Measurements from ENCODE around the gene SDR42E2. TPM values are rescaled to one million over a fixed set of nuclear protein-coding genes. Genes with fewer than 3 reads are reported as not detected.

Gene SDR42E2
- total RNA-seq, 1 donor from 2014 or later, result not detected

DNA sequence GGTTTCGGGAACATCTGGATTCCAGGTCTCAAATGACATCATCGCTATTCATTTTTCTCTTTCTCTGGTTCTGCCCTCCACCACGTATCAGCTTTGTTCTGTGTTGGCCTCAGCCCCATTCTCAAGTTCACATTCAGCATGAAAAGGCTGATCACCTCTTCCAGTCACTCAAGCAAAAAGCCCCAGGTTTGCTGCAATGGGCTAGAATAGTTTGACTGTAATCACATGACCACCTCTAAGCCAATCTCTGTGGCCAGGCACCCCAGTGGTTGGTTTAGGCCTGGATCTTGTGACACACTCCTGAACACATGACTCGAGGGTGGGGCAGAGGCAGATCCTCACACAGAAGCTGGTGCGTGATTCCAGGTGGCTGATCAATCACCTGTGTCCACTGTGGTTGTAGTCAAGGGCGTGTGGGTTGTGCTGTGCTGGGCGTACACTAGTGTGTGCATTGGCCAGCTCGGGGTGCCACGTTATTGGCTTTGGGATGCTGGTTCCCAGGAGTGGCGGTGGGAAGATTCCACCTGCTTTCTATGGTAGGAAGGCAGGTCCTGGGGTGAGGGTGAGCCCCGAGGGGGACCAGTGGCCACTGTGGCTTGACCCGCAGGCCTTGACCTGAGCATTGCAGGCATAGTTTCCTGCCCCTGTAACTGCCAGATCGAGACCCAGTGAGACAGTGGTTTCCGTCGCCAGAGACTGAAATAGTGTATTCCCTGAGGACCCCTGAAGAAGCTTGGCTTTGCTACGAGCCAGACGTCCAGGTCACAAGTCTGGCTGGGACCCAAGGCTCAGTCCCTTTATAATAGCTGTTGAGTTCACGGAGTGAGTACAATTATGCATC is 55.8 kb downstream of the SDR42E2 start:
- H3K4me3 ChIP-seq, result no peak overlapping the region
- no peak for DNase-seq (ENCODE audit: low spot score)
- Mint-ChIP-seq H3K4me3 (no peak overlapping the region), H3K27me3 (ENCODE audit: insufficient read depth, low read depth) (no peaks in the 10 kb centered on the region), H3K9me3 (no peaks in the 10 kb centered on the region), H3K27ac (no peak overlapping the region), H3K4me1 (peaks cover 3% of the 10 kb centered on the region), H3K36me3 (peaks cover 3% of the 10 kb centered on the region)
- no peak overlapping the region for H3K27ac ChIP-seq
- H3F3A ChIP-seq (ENCODE audit: low read depth), result no peaks in the 10 kb centered on the region
- no peaks in the 10 kb centered on the region for H3K27me3 ChIP-seq
- H4K20me1 ChIP-seq (ENCODE audit: low read depth), result no peaks in the 10 kb centered on the region
- TF ChIP-seq, protein P1, sequence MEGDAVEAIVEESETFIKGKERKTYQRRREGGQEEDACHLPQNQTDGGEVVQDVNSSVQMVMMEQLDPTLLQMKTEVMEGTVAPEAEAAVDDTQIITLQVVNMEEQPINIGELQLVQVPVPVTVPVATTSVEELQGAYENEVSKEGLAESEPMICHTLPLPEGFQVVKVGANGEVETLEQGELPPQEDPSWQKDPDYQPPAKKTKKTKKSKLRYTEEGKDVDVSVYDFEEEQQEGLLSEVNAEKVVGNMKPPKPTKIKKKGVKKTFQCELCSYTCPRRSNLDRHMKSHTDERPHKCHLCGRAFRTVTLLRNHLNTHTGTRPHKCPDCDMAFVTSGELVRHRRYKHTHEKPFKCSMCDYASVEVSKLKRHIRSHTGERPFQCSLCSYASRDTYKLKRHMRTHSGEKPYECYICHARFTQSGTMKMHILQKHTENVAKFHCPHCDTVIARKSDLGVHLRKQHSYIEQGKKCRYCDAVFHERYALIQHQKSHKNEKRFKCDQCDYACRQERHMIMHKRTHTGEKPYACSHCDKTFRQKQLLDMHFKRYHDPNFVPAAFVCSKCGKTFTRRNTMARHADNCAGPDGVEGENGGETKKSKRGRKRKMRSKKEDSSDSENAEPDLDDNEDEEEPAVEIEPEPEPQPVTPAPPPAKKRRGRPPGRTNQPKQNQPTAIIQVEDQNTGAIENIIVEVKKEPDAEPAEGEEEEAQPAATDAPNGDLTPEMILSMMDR (IDR thresholded peaks at IDR 0.05), result no peak
- TF ChIP-seq EZH2 (IDR thresholded peaks at IDR 0.05) (no peak), EZH2phosphoT487 (IDR thresholded peaks at IDR 0.05) (no peak)
- no peak overlapping the region for H2AFZ ChIP-seq (replicated peaks)
- no peak overlapping the region for H3K9ac ChIP-seq
- H3K36me3 ChIP-seq, result no peaks in the 10 kb centered on the region
- H3K4me1 ChIP-seq, result no peaks in the 10 kb centered on the region
- no peaks in the 10 kb centered on the region for H3K9me3 ChIP-seq (ENCODE audit: low read depth)
- H3K4me2 ChIP-seq, result no peak overlapping the region
- H3K79me2 ChIP-seq (ENCODE audit: low read depth), result no peaks in the 10 kb centered on the region

DNA sequence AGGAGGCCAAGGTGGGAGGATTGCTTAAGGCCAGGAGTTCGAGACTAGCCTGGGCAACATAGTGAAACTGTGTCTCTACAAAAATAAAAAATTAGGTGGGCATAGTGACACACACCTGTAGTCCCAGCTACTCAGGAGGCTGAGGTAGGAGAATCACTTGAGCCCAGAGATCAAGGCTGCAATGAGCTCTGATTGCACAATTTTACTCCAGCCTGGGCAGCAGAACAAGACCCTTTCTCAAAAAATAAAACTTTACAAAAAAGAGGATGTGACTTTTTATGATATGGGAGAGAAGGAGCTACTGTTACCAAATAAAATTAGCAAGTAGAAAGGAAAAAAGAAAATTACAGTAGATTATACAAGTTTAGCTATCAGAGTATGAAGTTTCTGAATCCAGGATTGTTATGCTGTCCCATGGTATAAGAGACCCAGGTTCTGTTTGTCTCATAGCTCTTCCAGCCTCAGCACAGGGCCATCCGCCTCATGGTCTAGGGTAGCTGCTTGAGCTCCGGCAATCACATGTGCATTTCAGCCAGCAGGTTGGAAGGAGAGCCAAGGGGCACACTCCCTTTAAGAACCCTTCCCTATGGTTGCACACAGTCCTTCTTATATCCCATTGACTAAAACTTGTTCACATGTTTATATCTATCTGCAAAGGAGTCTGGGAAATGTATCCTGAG is 57.2 kb downstream of the SDR42E2 start:
- H3K27ac Mint-ChIP-seq, result no peak overlapping the region
- no peaks in the 10 kb centered on the region for H3K27me3 Mint-ChIP-seq (ENCODE audit: insufficient read depth, low read depth)
- Histone ChIP-seq H3K4me2 (no peak overlapping the region), H3K27me3 (no peaks in the 10 kb centered on the region), H3K4me3 (no peak overlapping the region), H3K27ac (no peak overlapping the region), H3F3A (ENCODE audit: low read depth) (no peaks in the 10 kb centered on the region), H3K4me1 (no peaks in the 10 kb centered on the region), H3K36me3 (no peaks in the 10 kb centered on the region), H4K20me1 (ENCODE audit: low read depth) (no peaks in the 10 kb centered on the region), H3K9ac (no peak overlapping the region), H2AFZ (replicated peaks) (no peak overlapping the region), H3K9me3 (ENCODE audit: low read depth) (no peaks in the 10 kb centered on the region), H3K79me2 (ENCODE audit: low read depth) (no peaks in the 10 kb centered on the region)
- H3K4me3 Mint-ChIP-seq, result no peak overlapping the region
- TF ChIP-seq EZH2 (IDR thresholded peaks at IDR 0.05) (no peak), EZH2phosphoT487 (IDR thresholded peaks at IDR 0.05) (no peak)
- TF ChIP-seq, protein P1 (IDR thresholded peaks at IDR 0.05), result no peak
- H3K4me1 Mint-ChIP-seq, result no peaks in the 10 kb centered on the region
- no peak for DNase-seq (ENCODE audit: low spot score)
- no peaks in the 10 kb centered on the region for H3K36me3 Mint-ChIP-seq
- no peaks in the 10 kb centered on the region for H3K9me3 Mint-ChIP-seq

- H3K4me2 ChIP-seq, result no peak overlapping the region
- H3K9ac ChIP-seq, result no peak overlapping the region
- Mint-ChIP-seq H3K27ac (no peak overlapping the region), H3K4me3 (no peak overlapping the region), H3K27me3 (ENCODE audit: insufficient read depth, low read depth) (no peaks in the 10 kb centered on the region), H3K36me3 (no peaks in the 10 kb centered on the region), H3K9me3 (no peaks in the 10 kb centered on the region), H3K4me1 (no peaks in the 10 kb centered on the region)
- H3K79me2 ChIP-seq (ENCODE audit: low read depth), result no peaks in the 10 kb centered on the region
- no peak overlapping the region for H2AFZ ChIP-seq (replicated peaks)
- H3K4me3 ChIP-seq, result no peak overlapping the region
- H3F3A ChIP-seq (ENCODE audit: low read depth), result no peaks in the 10 kb centered on the region
- H3K9me3 ChIP-seq (ENCODE audit: low read depth), result no peaks in the 10 kb centered on the region
- no peak for DNase-seq (ENCODE audit: low spot score)
- no peaks in the 10 kb centered on the region for H3K4me1 ChIP-seq
- H3K27ac ChIP-seq, result no peak overlapping the region
- H3K27me3 ChIP-seq, result no peaks in the 10 kb centered on the region
- no peaks in the 10 kb centered on the region for H4K20me1 ChIP-seq (ENCODE audit: low read depth)
- no peaks in the 10 kb centered on the region for H3K36me3 ChIP-seq
- TF ChIP-seq, protein P1 (IDR thresholded peaks at IDR 0.05), result no peak
- TF ChIP-seq EZH2 (IDR thresholded peaks at IDR 0.05) (no peak), EZH2phosphoT487 (IDR thresholded peaks at IDR 0.05) (no peak)
These were observed 57.7 kb downstream of the SDR42E2 start for GRCh38 chr16:22220069-22220440.
